ENCODE measurements around the gene FCN1.

- TF ChIP-seq CTCF (IDR thresholded peaks at IDR 0.05) (no peak), POLR2AphosphoS5 (IDR thresholded peaks at IDR 0.05) (no peak)
Observed at GRCh38 chr9:134892820-134893420, 24.8 kb downstream of the FCN1 start.

All from breast epithelium (tissue), 3 donors.